ENCODE measurements around the gene MTRR.

DNA sequence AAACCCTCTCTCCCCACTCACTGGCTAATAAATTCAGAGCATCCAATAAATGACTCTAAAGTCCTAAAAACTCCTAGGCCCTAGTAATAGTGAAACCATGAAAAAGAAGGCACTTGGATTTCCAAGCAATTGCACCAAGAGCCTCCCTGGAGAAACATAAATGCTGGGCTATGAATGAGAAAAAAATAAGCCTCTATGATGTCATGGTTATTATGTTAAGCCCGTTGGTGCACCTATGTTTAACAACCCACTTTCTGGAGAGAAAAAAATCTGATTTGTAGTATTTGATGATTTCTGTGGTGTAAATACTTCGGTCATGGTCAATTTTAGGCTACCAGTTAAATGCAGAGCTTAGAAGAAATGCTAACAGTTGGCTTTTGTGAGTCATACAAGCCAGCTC is 26.4 kb upstream of the MTRR start:
- TF ChIP-seq EZH2 (IDR thresholded peaks at IDR 0.05) = no peak
- TF ChIP-seq POLR2AphosphoS5 (IDR thresholded peaks at IDR 0.05; ENCODE audit: borderline replicate concordance, low read depth, low read length) = no peak
- no peak for TF ChIP-seq FOXP2 (optimal IDR thresholded peaks at IDR 0.05; ENCODE audit: control extremely low read depth, extremely low read length, insufficient read depth)

Data from SK-N-MC (cell line).